Mesodermal cell (in vitro differentiated cells): ENCODE data around the gene FXYD6.

Source experiments
- H3K27ac ChIP-seq: 2 replicates; pipeline ENCODE4 v1.7.0; 2013; ENCODE audit warnings: mild to moderate bottlenecking, low read depth, low read length, moderate library complexity; ENCODE audit not compliant: severe bottlenecking
- H3K36me3 ChIP-seq: 2 replicates; pipeline ENCODE4 v1.7.1; 2013; ENCODE audit warnings: mild to moderate bottlenecking, low read length, moderate library complexity; ENCODE audit not compliant: control insufficient read depth, insufficient read depth
- H3K4me1 ChIP-seq: one replicate; pipeline ENCODE4 v1.7.1; 2013; ENCODE audit warnings: mild to moderate bottlenecking, low read length; ENCODE audit not compliant: insufficient read depth, control insufficient read depth, poor library complexity, severe bottlenecking
- H3K4me3 ChIP-seq: 2 replicates; pipeline ENCODE4 v1.7.0; 2013; ENCODE audit warnings: low read length, control low read depth, mild to moderate bottlenecking; ENCODE audit not compliant: insufficient read depth, poor library complexity, severe bottlenecking; ENCODE audit errors: extremely low read depth
- H3K9me3 ChIP-seq: 2 replicates; pipeline ENCODE4 v1.7.1; 2013; ENCODE audit warnings: mild to moderate bottlenecking, low read length, moderate library complexity; ENCODE audit not compliant: control insufficient read depth
- WGBS, 2 experiments: methylation state at CpG; one replicate each; pipeline ENCODE4 v1.1.5; 2013; ENCODE audit warnings: missing lambda C conversion rate in 2 of 2; ENCODE audit not compliant: insufficient coverage in 2 of 2; 5-methylcytosine and 5-hydroxymethylcytosine counted together

The FXYD6 gene

DNA sequence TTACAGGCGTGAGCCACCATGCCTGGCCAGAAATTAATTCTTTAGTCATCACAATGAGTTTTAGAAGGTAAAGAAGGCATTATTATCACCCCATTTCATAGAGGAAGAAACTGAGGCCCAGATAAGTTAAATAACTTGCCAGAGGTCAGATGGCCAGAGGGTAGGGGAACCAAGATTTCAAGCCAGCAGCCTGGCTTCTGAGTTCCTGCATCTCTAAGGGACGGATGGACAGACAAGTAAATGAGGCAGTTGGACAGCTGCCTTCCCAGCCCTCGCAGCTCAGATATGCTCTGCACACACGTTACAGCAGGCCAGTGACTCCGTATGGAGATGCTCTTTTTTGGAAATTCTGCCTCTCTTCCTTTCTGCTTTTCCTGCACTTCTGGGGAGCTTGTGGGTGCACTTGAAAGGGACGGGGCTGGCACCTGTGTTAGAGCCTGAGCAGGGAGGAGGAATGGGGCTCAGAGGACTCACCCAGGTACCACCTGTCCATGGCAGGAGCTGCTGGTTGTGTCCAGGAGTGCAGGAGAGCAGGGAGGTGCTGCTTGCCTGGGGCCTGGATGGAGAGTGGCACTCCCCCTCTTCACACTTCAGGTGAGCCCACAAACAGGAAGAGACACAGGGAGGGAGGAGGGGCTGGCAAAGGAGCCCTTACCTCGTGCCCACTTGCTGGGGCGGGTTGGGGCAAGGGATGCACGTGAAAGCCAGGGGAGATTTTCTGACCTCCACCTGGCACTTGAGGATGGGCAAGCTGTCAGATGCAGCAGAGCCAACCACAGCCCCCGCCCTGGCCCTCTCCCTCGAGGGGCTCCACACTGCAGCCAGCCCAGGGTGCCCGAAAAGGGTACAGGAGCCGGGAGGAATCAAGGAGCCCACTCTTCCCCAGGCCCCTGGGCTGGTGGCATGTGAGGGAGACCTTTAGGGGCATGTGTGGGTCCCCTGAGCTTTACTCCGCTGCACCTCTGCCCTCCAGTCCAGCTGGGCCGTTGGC, 48.6 kb downstream of the FXYD6 start:
- H3K9me3 ChIP-seq, result no peaks in the 10 kb centered on the region
- WGBS, 2 experiments, result 90 to 94% methylated on average over 10 to 12 of the region's 15 CpGs
- H3K4me3 ChIP-seq, result no peak overlapping the region
- no peak overlapping the region for H3K27ac ChIP-seq
- H3K4me1 ChIP-seq, result peaks cover 38% of the 10 kb centered on the region
- no peaks in the 10 kb centered on the region for H3K36me3 ChIP-seq

DNA sequence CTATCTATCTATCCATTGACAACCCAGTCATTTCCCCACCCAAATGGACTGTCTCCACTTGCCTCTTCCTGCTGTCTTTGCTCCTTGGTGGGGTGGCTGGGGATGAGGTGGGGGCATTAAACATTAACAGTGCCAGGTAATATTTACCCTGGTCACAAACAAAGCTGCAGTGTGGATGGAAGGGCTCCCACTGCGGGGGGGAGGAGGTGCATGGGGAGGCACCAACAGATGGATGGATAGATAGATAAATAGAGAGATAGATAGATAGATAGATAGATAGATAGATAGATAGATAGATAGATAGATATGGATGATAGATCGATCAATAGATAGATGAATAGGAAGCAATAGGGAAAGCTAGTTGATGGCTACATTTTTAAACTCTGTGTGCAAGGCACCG, 49.6 kb downstream of the FXYD6 start:
- no peak overlapping the region for H3K27ac ChIP-seq
- no peaks in the 10 kb centered on the region for H3K9me3 ChIP-seq
- H3K4me1 ChIP-seq, result peaks cover 38% of the 10 kb centered on the region
- 79 to 96% methylated on average over 3 of the region's 3 CpGs for WGBS, 2 experiments
- no peaks in the 10 kb centered on the region for H3K36me3 ChIP-seq
- H3K4me3 ChIP-seq, result no peak overlapping the region

DNA sequence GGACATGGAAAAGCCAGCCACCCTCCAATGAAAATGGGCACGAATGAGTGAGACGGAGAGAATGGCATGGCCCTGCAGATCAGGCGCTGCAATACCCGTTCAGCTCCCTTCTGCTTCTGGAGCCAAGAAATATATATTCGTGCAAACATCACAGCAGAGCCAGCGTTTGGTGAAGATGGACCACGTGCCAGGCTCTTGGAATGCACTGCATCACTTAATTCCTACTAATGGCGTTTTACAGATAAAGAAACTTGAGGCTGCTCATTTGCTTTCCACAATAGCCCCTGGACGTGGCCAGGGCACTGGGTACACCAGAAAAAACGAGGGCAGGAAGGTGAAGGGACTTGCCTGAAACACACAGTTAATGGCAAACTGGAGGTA, 50.3 kb downstream of the FXYD6 start:
- Histone ChIP-seq H3K4me3 (no peak overlapping the region), H3K4me1 (peaks cover 38% of the 10 kb centered on the region), H3K9me3 (no peaks in the 10 kb centered on the region), H3K36me3 (no peaks in the 10 kb centered on the region), H3K27ac (no peak overlapping the region)
- WGBS, 2 experiments, result 79 to 86% methylated on average over 9 to 10 of the region's 10 CpGs

DNA sequence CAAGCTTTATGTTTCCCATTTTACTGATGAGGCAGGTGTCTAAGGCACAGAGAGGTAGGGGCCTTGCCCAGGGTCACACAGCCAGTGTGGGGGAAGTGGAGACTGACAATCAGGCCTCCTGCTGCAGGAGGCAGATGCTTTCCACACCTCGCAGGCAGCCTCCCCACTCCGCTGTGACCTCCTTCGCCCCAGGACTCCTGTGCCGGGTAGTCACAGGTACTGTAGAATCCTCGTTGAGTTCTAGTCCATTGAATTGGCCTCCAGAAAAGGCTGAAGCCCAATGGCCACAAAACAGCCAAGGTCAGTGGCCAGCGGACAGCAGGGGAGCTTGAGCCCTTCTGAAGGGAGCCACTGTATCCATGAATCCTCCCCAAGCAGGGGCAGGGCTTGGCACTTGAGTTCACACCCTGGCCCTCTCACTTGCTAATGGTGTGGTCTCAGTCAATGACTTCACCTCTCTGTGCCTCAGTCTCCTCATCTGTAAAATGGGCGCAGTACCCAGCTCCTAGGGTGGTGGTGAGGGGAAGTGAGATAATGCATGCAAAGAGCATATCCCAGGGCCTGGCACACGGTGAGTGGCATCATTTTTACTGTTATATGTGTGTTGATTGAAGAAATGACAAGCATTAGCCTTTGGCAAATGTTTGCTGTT, 50.8 kb downstream of the FXYD6 start:
- peaks cover 35% of the 10 kb centered on the region for H3K4me1 ChIP-seq
- no peaks in the 10 kb centered on the region for H3K36me3 ChIP-seq
- no peak overlapping the region for H3K27ac ChIP-seq
- 91 to 92% methylated on average over 7 to 8 of the region's 8 CpGs for WGBS, 2 experiments
- no peak overlapping the region for H3K4me3 ChIP-seq
- H3K9me3 ChIP-seq, result no peaks in the 10 kb centered on the region

DNA sequence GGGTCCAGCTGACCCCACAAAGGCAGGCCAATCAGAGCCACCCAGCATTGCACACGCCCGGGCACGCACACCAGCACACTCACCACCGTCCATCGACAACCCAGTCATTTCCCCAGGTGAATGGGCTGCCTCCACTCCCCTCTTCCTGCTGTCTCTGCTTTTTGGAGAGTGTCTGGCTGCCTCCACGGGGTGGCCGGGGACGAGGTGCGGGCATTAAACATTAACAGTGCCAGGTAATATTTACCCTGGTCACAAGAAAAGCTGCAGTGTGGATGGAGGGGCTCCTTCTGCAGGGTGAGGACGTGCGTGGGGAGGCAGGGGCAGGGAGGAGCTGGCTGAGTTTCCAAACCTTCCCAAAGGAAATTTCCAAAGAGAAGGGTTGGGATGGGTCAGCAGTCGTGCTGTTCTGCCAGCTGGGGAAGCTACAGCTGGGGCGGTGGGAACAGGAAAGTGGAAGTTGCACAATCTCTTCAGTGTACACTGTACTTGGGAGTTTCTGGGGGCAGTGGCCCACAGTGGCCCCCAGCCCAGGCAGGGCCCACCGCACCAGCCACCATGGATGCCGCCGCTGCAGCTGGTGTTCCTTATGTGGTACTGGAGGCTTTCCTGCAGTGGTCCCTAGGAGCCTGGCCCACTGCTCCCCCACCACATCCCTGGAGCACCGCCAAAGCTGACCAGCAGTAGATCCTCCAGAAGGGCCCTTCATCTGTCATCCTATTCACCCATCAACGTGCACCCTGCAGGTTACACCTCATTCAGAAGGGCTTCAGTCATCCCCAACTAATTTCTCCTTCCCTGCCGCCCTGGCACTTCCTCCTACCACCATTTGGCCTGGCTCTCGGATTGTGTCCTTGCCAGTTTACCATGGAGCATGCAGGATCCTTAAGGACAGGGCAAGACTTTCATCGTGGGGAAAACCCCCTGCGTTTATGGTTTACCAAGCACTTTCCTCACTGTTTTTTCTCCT, 51.6 kb downstream of the FXYD6 start, which contains the start of gene FXYD2:
Gene FXYD2 (minus strand): TSS at position 174 of the 967 bp plus-strand sequence. CDS start 66 bp downstream, at position 108.
- H3K36me3 ChIP-seq, result no peaks in the 10 kb centered on the region
- H3K4me1 ChIP-seq, result peaks cover 27% of the 10 kb centered on the region
- no peak within 1 kb of the TSS for H3K4me3 ChIP-seq
- 82 to 88% methylated on average over 13 to 18 of the region's 22 CpGs for WGBS, 2 experiments
- no peaks in the 10 kb centered on the region for H3K9me3 ChIP-seq
- H3K27ac ChIP-seq, result no peak within 1 kb of the TSS

DNA sequence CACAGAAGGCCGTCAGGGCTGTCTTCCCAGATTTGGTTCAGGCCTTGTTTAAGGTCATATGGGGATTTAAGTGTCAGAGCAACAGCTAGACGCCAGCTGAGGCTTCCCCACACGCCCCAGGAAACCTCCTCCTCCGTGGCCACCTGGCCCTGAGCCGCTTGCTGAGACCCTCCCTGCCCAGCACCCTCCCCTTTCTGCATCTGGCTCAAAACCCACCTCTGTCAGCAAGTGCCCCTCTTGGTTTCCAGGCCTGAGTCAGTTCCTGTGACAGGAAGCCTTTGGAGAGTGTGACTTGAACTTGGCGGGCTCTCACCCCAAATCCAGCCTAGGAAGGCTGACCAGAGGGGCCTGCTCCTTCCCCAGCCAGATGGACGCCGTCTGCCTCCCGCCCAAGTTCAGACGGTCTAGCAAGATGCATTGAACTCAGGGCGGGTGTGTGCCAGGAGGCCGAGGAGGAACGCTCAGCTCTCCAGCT, 52.5 kb downstream of the FXYD6 start:
- no peak overlapping the region for H3K4me3 ChIP-seq
- H3K36me3 ChIP-seq, result no peaks in the 10 kb centered on the region
- H3K4me1 ChIP-seq, result peaks cover 20% of the 10 kb centered on the region
- H3K9me3 ChIP-seq, result no peaks in the 10 kb centered on the region
- H3K27ac ChIP-seq, result no peak overlapping the region
- 66 to 67% methylated on average over 11 to 13 of the region's 13 CpGs for WGBS, 2 experiments

DNA sequence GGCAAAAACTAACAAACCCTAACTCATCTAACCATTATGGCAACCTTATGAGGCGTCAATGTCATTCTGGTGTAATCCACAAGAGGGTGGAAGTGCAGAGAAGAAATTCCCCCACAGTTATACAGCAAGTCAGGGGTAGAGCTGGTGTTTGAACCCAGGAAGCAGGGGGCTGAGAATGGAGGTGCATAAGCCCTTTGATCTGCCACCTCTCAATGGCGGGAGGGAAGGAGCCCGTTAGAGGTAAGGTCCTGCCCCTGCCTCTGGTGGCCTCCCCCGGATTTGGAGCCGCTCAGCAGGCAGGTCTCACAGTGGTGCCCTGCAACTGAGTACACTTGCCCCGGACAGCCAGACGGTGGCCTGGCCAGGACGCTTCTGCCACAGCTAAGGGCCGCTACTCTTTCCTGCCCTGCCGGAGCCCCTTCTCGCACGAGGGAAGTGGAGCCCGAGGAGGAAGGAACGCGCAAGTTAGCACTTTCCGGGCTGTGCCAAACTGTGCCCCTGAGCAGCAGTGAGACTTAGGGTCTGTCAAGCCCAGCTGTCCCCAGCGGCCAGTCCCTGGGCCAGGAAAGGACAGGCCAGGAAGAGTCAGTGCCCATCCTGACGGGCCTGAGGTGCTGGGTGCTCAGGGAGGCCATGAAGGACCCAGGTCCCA, 53.0 kb downstream of the FXYD6 start:
- Histone ChIP-seq H3K4me3 (no peak overlapping the region), H3K36me3 (no peaks in the 10 kb centered on the region), H3K27ac (no peak overlapping the region), H3K9me3 (no peaks in the 10 kb centered on the region), H3K4me1 (peaks cover 15% of the 10 kb centered on the region)
- WGBS, 2 experiments, result 70 to 78% methylated on average over 16 to 17 of the region's 18 CpGs

DNA sequence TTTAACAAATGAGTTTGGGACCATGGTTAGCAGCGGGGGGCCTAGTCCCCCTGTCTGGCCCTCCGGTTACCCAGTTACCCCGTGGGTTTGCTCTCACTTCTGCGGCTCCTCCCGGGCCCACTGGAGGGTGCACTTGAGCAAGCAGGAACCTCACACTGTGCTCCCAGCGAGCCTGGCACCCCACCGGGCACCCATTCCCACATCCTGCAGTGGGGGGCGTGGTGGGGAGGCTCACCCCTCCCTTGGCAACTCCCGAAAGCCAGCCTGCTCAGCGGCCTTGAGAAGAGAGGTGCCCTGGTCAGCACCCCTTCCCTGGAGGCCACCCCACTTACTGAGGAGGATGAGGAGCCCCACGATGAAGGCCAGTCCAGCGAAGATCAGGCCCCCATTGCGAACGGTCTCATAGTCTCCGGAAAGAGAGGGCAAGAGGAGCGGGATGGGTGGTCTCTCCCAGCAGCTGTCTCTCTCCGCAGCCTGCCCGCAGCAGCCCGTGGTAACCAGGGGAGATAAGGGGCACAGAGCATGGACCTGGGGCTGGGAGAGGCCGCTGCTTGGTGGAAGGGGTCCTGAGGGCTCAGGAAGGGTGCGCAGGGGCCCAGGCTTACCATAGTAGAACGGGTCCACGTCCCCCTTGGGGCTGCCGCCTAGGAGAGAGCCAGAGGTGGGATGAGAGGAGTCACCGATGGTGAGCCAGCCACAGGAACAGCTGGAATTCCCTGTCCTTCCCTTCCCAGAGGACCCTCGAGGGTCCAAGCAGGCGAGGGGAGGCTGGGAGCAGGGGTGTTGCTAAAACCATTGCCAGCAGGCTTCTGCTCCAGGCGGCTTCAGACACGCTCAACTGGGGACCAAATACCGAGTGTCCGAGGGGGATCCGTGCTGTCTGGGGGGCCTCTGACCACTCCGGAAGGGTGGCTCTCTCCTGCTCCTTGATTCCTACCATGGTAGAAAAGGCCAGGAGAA, 54.1 kb downstream of the FXYD6 start:
- no peak overlapping the region for H3K4me3 ChIP-seq
- 76 to 77% methylated on average over 28 to 33 of the region's 33 CpGs for WGBS, 2 experiments
- peaks cover 12% of the 10 kb centered on the region for H3K4me1 ChIP-seq

DNA sequence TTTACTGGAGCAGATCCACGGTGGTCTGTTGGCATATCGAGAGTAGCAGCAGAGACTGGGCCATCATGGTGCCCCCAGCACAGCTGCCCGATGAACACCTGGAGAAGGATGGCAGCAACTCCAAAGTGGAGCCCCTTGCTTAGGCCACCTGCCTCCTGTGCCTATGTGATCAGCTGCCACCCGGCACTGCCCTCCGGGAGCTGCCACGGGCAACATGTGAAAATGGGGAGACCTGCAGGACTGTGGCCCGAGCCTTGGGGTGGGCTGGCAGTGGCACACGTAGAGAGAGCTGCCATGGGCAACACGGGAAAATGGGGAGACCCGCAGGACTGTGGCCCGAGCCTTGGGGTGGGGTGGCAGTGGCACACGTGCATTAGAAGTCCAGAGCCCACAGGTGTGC, 55.0 kb downstream of the FXYD6 start:
- Histone ChIP-seq H3K27ac (no peak overlapping the region), H3K4me1 (peaks cover 21% of the 10 kb centered on the region), H3K36me3 (no peaks in the 10 kb centered on the region), H3K9me3 (no peaks in the 10 kb centered on the region), H3K4me3 (no peak overlapping the region)
- 90 to 94% methylated on average over 7 to 12 of the region's 12 CpGs for WGBS, 2 experiments

More for the DNA sequence above, 54.1 kb downstream of the FXYD6 start:
- Histone ChIP-seq H3K27ac (no peak overlapping the region), H3K9me3 (no peaks in the 10 kb centered on the region), H3K36me3 (no peaks in the 10 kb centered on the region)
